Measurements from ENCODE around the gene DRC3.
A peak's percentile ranks its signal among the peaks of the same experiment; 100 is the strongest.

Gene DRC3

GRCh38 chr17:17941015-17941414 is 31.6 kb upstream of the DRC3 start:
- DNase-seq: no peak

- no peak for DNase-seq
These were observed 29.8 kb upstream of the DRC3 start for GRCh38 chr17:17942846-17943245.

GRCh38 chr17:17943281-17943984 is 29.2 kb upstream of the DRC3 start:
- DNase-seq: no peak

- DNase-seq: no peak
These were observed 28.4 kb upstream of the DRC3 start for GRCh38 chr17:17944242-17944641.

- DNase-seq: no peak
These were observed 27.9 kb upstream of the DRC3 start for GRCh38 chr17:17944743-17945142.

GRCh38 chr17:17946093-17946492 is 26.6 kb upstream of the DRC3 start:
- no peak for DNase-seq

- no peak for DNase-seq
These were observed 25.4 kb upstream of the DRC3 start for GRCh38 chr17:17947309-17947708.

GRCh38 chr17:17947966-17948365 is 24.7 kb upstream of the DRC3 start:
- DNase-seq: no peak

- no peak for DNase-seq
These were observed 22.3 kb upstream of the DRC3 start for GRCh38 chr17:17950347-17950746.

GRCh38 chr17:17950806-17951205 is 21.9 kb upstream of the DRC3 start:
- DNase-seq: no peak

GRCh38 chr17:17951524-17951923 is 21.1 kb upstream of the DRC3 start:
- no peak for DNase-seq

- no peak for DNase-seq
These were observed 20.0 kb upstream of the DRC3 start for GRCh38 chr17:17952691-17953090.

- no peak for DNase-seq
These were observed 18.6 kb upstream of the DRC3 start for GRCh38 chr17:17954079-17954478.

- DNase-seq: peak in 1 of 2 donors; percentile 12
These were observed 16.8 kb upstream of the DRC3 start for GRCh38 chr17:17955790-17956341.

- no peak for DNase-seq
These were observed 15.1 kb upstream of the DRC3 start for GRCh38 chr17:17957584-17957916.

- DNase-seq: peak in 1 of 2 donors; percentile 21
These were observed 13.7 kb upstream of the DRC3 start for GRCh38 chr17:17958982-17959381.

GRCh38 chr17:17959520-17960361 is 12.9 kb upstream of the DRC3 start:
- DNase-seq: peak in 1 of 2 donors; percentile 54

GRCh38 chr17:17960500-17961030 is 12.1 kb upstream of the DRC3 start:
- no peak for DNase-seq

GRCh38 chr17:17963066-17963465 is 9.6 kb upstream of the DRC3 start:
- DNase-seq: no peak

GRCh38 chr17:17963694-17964436 is 8.8 kb upstream of the DRC3 start:
- no peak for DNase-seq

GRCh38 chr17:17964710-17965109 is 8.0 kb upstream of the DRC3 start:
- DNase-seq: no peak

GRCh38 chr17:17965152-17965721 is 7.4 kb upstream of the DRC3 start:
- DNase-seq: no peak

- no peak for DNase-seq
These were observed 6.3 kb upstream of the DRC3 start for GRCh38 chr17:17966399-17966798.
